DMS53 treated with DMSO at 0.1 percent for 48 hours (cell line): Measurements from ENCODE around the gene FOXE3.

Experiments used
- DNase-seq: peaks from one replicate; lab custom pipeline; 2025; ENCODE audit not compliant: unreplicated experiment; lab: John Stamatoyannopoulos, UW

FOXE3 gene

DNA sequence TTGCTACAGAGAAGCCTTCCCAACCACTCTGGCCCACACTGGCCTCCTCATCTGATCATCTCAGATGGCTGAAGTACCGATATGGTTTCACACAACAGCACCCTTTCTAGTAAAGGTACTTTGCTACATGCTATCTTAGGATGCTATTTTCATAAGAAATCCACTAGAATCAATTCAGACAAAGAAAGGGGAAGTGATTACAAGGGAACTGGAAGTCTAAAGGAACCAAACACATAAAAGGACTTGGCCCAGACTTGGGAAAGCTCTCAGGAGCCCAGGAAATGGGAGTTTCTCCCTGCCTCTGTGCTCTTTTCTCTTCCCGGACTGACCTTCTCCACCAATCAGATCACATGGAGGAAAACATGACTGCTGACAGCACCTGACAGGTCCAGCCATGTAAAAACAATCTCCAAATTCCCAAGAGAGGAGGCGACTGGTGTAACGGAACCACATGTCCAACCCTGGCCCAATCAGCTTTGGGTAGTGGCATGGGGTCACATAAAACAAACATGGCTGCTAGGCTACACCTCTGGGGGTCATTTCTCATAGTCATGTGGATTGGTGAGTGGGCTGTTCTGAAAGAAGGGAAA lies 12.7 kb upstream of the FOXE3 start:
- no peak for DNase-seq

DNA sequence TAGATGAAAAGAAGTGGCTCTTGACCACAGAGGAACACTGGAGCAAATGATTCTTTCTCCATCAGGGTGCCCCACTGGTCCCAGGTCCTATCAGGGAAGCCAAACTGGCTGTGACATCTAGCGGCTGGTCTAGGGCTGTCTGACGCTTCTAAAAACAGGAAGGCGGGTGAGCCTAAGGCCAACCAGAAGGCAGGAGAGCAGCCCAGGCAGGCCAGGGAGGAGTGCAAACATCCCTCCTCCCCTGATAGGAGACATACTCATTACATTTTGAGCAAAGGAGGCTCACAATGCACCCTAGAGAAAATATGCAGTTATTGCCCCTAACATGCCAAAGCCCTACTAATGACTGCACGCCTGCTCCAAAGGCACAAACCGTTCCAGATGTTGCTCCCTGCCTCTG lies 10.4 kb upstream of the FOXE3 start:
- DNase-seq: no peak

DNA sequence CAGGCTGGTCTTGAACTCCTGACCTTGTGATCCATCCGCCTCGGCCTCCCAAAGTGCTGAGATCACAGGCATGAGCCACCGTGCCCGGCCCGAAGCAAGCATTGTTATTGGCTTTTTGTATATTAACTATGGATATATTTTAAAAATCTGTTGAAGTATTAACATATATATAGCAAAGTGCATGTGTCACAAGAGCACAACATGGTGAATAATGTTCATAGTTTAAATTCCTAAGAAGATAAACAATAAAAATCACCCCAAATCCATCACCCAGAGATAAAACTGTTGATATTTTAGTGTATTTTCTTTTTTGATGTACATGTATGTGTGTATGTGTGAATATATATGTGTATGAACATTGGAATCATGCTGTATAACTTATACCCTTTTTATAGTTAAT lies 9.1 kb upstream of the FOXE3 start:
- DNase-seq: no peak

DNA sequence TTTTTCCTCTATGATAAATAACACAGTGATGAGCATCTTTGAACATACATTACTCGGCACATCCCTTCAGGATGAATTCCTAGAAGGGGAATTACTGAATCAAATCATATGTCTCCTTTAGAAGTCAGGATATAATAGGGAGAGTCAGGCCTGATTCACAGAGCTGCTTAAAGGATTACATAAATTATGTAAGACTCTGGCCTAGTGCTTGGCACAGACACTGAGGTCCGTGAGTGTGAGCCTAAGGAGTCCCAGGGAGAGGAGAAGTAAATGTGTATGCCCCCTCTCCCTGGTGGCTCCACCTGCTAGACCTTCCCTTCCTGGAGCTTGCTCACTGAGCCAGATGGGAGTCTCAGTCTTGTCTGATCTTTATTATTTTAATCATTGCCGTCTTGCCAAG lies 8.6 kb upstream of the FOXE3 start:
- no peak for DNase-seq

DNA sequence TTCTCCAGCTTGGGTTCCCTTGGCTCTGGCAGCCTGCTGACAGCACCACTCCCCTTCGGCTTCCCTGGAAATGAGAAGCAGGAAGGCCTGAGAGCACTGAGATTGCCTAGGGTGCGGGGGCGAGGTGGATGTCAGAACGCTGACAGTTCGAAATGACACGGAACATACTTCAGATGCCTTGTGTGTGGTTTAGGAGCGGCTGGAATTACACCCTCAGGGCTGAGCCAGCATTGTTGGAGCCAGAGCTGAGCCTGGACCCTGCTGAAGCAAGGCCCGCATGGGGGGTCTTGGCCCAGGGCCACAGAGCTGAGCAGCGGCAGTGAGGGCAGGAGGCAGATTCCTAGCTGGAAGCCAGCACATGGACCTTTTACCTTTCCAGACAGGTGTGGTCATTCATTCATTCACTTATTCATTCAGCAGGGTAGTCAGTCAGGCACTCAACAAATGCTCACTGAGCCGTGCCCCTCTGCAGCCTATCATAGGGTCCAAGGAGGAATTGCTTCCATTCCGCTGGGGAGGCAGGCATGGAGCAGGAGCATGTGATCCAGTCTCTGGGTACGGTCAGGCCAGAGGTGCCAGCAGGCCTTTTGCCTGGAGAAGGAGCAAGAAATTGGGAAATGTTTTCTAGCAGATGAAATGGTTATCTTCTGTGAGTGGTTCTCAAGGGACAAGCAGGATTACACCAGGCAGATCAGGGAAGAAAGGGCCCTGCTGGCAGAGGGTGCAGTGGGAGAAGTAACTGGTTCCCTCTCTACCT lies 6.6 kb upstream of the FOXE3 start:
- no peak for DNase-seq

DNA sequence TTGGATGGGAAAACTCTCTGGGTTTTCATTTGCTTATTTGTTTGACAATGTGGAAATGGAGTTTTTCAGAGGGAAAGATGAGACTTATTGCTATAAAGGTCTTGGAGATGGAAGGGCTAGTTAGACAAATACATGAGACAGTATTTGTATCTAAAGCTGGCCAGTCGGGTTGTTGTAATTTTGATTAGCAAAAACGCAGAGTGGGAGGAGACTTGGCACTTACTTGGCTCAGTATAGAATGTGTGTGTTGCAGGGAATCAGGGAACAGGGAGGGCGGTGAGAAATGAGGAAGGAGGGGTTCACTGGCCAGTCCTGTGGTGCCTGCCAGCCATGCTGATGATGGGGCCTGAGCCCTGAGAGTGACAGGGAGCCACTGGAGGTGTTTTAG lies 6.0 kb upstream of the FOXE3 start:
- no peak for DNase-seq

DNA sequence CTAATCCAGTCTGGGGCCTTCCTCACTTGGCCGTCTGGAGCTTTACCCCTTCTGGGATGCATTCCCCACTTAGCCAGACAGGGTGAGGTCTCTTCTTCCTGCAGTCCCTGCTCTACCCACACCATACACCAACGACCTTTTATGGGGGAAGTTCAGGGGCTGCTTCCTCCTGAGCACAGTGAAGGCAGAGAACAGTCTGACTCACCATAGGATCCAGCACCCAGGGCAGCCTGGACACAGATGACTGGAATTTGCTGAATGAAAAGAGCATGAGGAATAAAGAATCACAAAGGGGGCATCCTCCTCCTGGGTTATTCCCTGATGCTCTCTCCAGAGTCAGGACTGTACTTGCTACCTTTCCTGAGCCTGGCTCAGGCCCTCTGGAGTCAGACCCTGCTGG lies 4.6 kb upstream of the FOXE3 start:
- no peak for DNase-seq

DNA sequence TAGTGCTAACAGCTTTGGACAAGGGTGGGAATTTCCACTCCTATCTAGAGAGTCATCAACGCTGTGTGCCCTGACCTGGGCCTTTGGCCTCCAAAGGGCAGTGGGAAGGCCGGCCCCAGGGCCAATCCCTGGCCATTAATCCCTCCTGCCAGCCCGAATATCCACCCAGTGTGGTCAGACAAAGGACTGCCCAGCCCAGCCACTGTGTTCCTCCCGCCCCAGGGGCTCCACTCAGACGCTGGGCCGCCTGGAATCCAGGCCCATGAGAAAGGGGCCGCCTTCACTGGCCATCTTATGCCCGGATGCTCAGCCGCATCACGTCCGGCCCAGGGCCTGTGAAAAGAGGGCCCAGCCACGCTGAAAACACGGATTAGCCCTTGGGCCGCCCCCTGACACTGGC lies 3.6 kb upstream of the FOXE3 start:
- DNase-seq: no peak

DNA sequence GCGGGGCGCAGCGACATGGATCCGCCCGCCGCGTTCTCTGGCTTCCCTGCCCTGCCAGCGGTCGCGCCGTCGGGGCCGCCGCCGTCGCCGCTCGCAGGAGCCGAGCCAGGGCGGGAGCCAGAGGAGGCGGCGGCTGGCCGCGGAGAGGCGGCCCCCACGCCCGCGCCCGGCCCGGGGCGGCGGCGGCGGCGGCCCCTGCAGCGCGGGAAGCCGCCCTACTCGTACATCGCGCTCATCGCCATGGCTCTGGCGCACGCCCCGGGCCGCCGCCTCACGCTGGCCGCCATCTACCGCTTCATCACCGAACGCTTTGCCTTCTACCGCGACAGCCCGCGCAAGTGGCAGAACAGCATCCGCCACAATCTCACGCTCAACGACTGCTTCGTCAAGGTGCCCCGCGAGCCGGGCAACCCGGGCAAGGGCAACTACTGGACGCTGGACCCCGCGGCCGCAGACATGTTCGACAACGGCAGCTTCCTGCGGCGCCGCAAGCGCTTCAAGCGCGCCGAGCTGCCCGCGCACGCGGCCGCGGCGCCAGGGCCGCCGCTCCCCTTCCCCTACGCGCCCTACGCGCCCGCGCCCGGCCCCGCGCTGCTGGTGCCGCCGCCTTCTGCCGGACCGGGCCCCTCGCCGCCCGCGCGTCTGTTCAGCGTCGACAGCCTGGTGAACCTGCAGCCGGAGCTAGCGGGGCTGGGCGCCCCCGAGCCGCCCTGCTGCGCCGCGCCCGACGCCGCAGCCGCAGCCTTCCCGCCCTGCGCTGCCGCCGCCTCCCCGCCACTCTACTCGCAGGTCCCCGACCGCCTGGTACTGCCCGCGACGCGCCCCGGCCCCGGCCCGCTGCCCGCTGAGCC lies 459 bp downstream of the FOXE3 start:
- DNase-seq: no peak

DNA sequence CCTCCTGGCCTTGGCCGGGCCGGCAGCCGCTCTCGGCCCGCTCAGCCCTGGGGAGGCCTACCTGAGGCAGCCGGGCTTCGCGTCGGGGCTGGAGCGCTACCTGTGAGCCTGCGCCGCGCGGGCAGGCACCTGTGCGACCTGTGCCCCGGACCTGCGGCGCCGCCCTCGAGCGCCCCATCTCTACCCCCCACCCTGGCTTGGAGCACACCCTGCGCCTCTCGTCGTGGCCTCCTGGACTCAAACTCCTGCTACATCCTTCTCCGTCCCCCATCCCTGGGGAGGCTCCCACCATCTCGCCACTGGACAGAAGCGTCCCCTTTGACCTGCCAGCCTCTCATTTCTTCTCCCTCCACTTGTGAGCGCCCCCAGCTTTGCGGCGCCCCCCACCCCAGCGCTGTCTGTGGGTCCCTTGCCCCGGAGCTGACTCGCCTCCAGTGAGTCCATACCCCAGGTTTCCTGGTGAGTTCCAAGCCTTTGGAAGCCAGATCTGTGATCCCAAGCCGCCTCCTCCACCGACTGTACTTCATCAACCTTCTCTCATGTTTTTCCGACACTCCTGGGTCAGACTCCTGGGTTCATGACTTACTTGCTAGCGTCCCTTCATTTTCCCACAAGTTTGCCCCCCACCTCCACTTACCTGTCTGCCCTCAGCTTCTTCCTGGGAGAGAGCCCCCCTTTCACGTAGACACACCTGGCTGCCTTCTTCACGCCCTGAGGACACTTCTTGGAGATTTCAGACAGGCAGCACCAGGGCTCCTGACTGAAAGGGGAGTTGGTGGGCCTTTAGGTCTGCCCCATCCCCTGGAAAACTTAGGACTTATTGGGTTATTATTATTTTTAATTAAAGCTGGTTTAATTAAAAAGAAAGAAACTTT lies 1.3 kb downstream of the FOXE3 start:
- no peak for DNase-seq

DNA sequence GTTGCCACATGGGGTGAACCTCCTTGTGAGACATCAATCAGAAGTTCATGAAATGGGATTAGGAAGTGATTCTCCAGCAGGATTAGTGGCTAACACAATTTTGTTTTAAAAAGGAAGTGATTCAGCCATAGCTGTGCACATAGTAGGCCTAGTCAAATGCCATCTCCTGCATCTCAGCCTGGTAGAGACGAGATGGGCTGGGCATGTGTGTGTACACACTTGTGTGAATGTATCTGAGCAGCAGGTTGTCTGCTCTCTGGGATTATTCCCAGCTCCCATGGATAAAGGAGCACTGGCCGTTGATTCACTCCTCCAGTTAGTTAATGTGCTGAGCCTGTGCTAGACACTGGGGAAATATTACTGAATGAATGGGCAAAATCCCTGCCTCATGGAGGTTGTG lies 2.0 kb downstream of the FOXE3 start:
- DNase-seq: no peak

DNA sequence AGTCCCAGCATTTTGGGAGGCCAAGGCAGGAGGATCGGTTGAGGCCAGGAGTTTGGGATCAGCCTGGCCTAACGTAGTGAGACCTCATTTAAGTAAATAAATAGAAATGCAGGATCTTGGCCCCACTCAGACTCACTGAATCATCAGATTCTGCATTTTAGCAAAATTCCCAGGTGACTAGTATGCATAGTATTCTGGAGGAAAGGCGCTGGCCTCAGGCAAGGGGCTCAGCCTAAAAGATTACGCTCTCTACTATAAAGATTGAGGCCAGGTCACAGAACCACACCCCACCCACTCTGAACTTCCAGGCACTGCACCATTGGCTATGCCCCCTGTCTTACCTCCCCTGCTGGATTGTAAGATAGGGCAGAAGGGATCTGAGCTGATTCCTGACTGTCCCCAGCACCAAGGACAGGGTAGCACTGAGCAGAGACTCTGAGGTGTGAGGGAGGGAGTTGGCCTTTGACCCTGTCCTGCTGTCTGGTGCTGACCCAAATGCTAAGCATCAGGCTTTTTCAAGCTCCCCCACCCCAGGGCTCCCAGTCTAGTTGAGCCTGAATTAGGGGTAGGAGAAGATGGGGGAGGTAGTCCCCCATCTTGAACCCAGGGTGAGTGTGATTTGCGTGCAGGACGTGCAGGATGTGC lies 2.7 kb downstream of the FOXE3 start:
- no peak for DNase-seq

DNA sequence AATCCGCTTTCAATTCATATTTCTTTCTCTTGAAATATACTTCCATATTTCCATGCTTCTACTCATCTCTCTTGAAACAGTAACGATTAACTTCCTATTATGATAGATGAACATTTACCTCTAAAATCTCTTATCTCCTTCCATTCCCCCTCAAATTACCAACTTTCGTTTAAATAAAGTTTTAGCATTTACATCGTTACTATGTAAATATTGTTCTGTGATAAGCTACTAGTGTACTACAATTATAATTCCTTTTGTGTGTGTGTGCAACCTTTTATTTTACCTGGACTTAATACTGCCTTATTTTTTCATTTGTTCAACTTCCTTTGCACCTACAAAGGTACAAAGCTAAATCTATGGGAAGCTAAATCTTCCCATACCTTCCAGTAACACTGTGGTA lies 4.5 kb downstream of the FOXE3 start:
- DNase-seq: no peak

DNA sequence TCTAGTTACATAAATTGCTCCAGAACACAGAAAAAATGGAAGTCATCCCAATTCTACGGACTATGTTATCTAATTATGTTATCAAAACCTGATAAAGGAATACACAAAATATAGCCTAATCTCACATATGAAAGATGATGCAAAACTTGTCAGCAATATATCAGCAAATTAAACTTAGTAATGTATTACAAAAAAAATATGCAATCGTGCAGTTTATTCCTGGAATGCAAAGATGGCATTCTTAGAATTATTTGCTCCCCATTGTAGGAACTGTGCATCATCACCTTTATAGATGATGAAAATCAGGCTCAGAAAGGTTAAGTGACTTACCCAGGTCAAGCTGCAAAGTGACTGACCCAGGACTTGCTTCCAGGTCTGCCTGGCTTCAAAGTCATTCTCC lies 7.8 kb downstream of the FOXE3 start:
- no peak for DNase-seq

DNA sequence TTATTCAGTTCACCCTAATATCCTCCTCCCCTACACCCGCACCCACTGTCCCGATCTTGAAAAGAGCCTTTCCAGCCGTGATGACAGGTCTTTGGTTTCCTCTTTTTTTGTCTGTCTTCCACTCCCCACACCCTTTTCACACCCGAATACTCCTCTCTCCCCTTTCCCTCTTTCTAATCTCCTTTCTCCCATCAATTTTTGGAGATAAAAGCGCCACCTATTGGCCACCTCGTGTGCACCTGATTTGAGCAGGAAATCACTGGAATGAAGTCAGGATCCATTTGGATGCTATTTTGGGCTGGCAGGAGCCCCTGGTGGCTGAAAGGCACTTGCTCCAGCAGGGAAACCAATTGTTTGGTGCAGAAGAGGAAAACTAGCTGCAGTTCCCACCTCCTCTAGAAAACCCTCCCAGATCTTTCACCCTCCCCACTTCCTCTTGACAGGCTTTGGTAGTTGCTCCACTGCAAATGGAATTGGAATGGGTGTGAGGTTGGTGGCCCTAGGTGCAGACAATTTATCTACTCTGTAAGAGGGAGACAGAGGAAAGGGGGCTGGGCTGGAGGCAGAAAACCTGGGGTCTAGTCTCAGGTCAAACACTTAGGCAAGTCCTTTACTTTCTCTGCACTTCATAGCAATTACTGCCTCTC lies 8.4 kb downstream of the FOXE3 start:
- DNase-seq: peak; percentile 48

DNA sequence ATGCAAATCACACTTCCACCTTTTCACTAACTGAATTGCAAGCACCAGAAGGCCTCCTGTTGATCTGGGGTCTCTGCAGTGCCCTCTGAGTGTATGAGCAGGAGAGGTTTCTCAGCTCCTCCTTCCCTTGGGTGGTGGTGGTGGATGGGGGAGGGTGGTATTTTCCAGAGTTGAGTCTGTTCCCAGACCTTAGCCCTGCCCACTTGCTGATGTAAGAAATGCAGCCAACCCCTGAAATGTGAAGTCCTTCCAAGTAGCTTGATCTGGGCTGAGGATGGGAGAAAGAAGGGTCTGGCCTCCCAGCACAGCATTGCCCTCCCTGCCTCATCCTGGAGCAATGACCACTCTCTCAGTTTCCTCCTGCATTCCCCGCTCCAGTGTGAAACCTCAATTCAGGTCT lies 15.4 kb downstream of the FOXE3 start:
- no peak for DNase-seq

DNA sequence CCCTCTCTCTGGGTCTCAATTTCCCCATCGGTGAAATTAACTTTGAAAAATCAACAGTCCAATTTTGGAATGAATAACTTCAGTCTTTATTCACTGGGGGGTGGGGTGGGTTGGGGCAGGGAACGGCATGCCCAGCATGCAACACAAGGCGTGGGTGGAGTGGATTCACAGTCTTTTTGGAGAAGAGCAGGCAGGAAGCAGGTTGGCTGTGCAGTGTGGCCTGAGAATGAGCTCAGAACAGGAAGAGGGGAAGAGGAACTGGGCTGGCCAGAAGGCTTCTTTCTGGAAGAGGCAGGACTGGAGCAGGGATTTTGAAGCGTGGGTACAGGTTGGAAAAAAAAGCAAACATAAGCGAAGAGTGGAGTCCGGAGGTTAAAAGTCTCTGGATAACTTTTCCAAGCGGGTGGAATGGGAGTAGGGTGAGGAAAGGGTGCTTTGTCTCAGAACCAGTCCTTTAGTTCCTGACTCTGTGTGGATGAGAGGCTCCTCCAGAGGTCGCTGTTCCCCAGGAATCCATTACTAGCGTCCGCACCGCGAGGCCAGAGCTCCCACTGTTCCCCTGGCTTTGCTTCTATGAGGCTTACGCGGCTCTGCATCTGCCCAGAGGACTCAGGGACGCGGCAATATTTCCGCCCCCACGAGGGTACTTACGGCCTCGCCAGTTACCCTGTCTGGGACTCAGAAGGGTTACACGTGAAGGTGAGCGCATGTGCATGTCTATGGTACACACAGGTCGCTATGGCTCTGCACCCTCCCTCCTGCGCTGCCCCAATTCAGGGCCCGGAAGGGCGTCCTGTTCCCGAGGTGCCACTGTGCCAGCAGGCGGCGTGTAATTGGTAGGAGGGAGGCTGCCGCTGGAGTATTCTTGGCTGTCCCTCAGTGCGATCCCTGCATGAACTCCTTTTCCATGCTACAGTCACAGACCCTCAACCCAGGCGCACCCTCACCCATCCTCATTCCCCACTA lies 16.3 kb downstream of the FOXE3 start:
- DNase-seq: peak; percentile 98

DNA sequence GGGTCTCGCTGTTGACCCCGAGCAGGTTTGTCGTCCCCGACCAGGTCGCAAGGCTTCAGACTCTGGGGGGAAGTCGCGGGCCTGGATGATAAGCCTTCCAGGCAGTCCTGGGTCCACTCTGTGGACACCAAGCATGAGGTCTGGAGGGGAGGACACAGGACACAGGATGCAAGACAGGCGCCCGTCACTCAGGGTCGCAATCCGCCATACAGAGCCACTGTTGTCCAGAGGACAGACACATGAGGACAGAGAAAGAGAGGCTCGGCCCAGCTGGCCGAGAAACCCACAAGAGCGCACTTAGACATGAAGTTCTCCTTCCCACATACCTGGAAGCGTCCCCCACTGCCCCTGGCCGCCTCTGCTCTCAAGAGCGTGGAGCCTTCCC lies 16.9 kb downstream of the FOXE3 start:
- DNase-seq: no peak

DNA sequence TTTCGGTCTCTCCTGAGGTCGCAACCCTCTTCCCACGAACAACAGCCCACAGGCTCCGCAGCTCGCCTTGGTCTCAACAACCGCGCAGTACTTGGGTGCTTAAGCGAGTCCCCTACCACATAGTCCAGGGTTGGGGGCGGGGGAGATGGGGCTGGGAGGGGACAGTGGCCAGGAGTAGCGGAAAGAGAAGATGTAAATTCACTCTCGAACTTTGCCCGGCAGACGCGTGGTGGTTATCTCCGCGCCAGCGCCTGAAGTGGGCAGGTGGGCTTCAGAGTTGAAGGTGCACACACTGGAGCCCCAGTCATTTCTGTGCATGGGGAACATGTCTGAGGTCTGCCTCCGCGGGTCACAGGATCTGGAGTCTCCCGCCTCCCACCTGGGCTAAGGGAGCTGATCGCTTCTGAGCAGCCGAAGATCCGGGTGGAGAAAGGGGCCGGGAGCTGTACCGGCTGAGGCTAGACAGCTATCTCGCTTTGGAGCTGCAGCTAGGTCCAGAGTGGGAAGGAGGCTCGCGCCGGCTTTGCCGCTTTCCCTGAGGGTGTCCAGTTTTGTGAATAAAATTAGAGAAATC lies 17.5 kb downstream of the FOXE3 start:
- no peak for DNase-seq
